Right atrium auricular region (tissue), 2 donors: ENCODE data around the gene RAPGEFL1. TPM values are rescaled to one million over a fixed set of nuclear protein-coding genes. Genes with fewer than 3 reads are reported as not detected.
A peak's percentile ranks its signal among the peaks of the same experiment; 100 is the strongest.

Experiments used
- DNase-seq: peaks from one replicate; pipeline ENCODE4 v3.0.0-alpha.2; 2019; ENCODE audit warnings: low spot score
- H3K27ac ChIP-seq, 2 donors: fragments of 200-600 bp; sonication (generic); 1 replicate in 1 of 2; 2 replicates in 1 of 2; pipeline ENCODE4 v1.5.1; 2016 to 2019
- H3K27me3 ChIP-seq, 2 donors: fragments of 200-600 bp; sonication (generic); one replicate each; pipeline versions ENCODE4 v1.5.1 to v1.6.0; 2017 to 2019
- H3K36me3 ChIP-seq: fragments of 200-600 bp; sonication (generic); one replicate; pipeline ENCODE4 v1.5.1; 2016
- H3K4me1 ChIP-seq, 2 donors: fragments of 200-600 bp; sonication (generic); one replicate each; pipeline versions ENCODE4 v1.5.1 to v1.6.0; 2017 to 2019
- H3K4me3 ChIP-seq, 2 donors: fragments of 200-600 bp; sonication (generic); 1 replicate in 1 of 2; 2 replicates in 1 of 2; pipeline ENCODE4 v1.5.1; 2017 to 2019; ENCODE audit warnings: mild to moderate bottlenecking in 1 of 2, moderate library complexity in 1 of 2
- H3K9me3 ChIP-seq, 2 donors: fragments of 200-600 bp; sonication (generic); one replicate each; pipeline ENCODE4 v1.5.1; 2019
- total RNA-seq, 2 donors: library from RNA; depleted of rRNA; stranded (reverse); fragments of >200 nt; gene quantifications; one replicate each; pipeline ENCODE4 v1.1.0, GENCODE V29; 2016
- TF ChIP-seq, protein P1 (sequence below), 2 donors: fragments of 200-600 bp; sonication (generic); IDR thresholded peaks; one replicate each; pipeline ENCODE4 v1.5.1; 2019; ENCODE audit warnings: antibody characterized with exemption in 2 of 2

RAPGEFL1 gene
- total RNA-seq, 2 donors from 2014 or later: 1.6 to 2.9 TPM

- Histone ChIP-seq H3K27me3 (no peaks in the 10 kb centered on the region), H3K4me1 (peaks cover 0 to 22% of the 10 kb centered on the region in 2 donors), H3K36me3 (no peaks in the 10 kb centered on the region), H3K27ac (peak overlapping the region; percentile 4 to 26), H3K4me3 (no peak overlapping the region), H3K9me3 (no peaks in the 10 kb centered on the region)
- DNase-seq: no peak
- TF ChIP-seq, protein P1, sequence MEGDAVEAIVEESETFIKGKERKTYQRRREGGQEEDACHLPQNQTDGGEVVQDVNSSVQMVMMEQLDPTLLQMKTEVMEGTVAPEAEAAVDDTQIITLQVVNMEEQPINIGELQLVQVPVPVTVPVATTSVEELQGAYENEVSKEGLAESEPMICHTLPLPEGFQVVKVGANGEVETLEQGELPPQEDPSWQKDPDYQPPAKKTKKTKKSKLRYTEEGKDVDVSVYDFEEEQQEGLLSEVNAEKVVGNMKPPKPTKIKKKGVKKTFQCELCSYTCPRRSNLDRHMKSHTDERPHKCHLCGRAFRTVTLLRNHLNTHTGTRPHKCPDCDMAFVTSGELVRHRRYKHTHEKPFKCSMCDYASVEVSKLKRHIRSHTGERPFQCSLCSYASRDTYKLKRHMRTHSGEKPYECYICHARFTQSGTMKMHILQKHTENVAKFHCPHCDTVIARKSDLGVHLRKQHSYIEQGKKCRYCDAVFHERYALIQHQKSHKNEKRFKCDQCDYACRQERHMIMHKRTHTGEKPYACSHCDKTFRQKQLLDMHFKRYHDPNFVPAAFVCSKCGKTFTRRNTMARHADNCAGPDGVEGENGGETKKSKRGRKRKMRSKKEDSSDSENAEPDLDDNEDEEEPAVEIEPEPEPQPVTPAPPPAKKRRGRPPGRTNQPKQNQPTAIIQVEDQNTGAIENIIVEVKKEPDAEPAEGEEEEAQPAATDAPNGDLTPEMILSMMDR (IDR thresholded peaks at IDR 0.05): no peak
Measured at GRCh38 chr17:40179923-40180659, 2.8 kb downstream of the RAPGEFL1 start.

GRCh38 chr17:40180694-40181093 lies 3.4 kb downstream of the RAPGEFL1 start:
- no peak for DNase-seq
- H3K27me3 ChIP-seq: no peaks in the 10 kb centered on the region
- peak overlapping the region; percentile 15 to 26 for H3K27ac ChIP-seq
- no peaks in the 10 kb centered on the region for H3K9me3 ChIP-seq
- no peak overlapping the region for H3K4me3 ChIP-seq
- H3K4me1 ChIP-seq: peaks cover 0 to 22% of the 10 kb centered on the region in 2 donors
- TF ChIP-seq, protein P1 (IDR thresholded peaks at IDR 0.05): no peak
- H3K36me3 ChIP-seq: no peaks in the 10 kb centered on the region

GRCh38 chr17:40181205-40181604 lies 3.9 kb downstream of the RAPGEFL1 start:
- peak overlapping the region; percentile 15 to 26 for H3K27ac ChIP-seq
- no peaks in the 10 kb centered on the region for H3K9me3 ChIP-seq
- H3K4me1 ChIP-seq: peaks cover 0 to 22% of the 10 kb centered on the region in 2 donors
- TF ChIP-seq, protein P1 (IDR thresholded peaks at IDR 0.05): no peak
- no peak overlapping the region for H3K4me3 ChIP-seq
- no peak for DNase-seq
- no peaks in the 10 kb centered on the region for H3K36me3 ChIP-seq
- H3K27me3 ChIP-seq: no peaks in the 10 kb centered on the region

- TF ChIP-seq, protein P1 (IDR thresholded peaks at IDR 0.05): no peak
- Histone ChIP-seq H3K4me3 (no peak overlapping the region), H3K27me3 (no peaks in the 10 kb centered on the region), H3K4me1 (peaks cover 0 to 9% of the 10 kb centered on the region in 2 donors), H3K36me3 (no peaks in the 10 kb centered on the region), H3K27ac (no peak overlapping the region), H3K9me3 (no peaks in the 10 kb centered on the region)
- no peak for DNase-seq
Measured at GRCh38 chr17:40182606-40183005, 5.3 kb downstream of the RAPGEFL1 start.

DNA sequence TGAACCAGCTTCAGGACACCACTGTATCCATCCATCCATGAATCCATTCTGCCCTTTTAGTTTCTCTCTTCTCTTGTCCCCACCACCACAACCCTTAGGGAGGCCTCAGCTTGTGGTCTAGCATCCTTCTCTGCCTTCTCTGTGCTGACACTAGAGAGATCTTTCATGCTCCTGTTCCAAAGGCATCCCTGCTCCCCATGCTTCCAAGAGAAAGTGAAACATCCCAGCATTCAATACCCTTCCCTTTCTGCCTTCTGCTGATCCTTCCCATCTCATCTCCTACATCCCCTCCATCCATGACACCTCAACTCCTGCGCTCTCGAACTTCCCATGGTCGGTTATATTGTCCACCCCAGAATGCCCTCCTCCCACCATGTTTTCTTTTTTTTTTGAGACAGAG lies 10.0 kb downstream of the RAPGEFL1 start:
- H3K27me3 ChIP-seq: no peaks in the 10 kb centered on the region
- no peaks in the 10 kb centered on the region for H3K9me3 ChIP-seq
- no peaks in the 10 kb centered on the region for H3K36me3 ChIP-seq
- TF ChIP-seq, protein P1 (IDR thresholded peaks at IDR 0.05): no peak
- peaks cover 0 to 15% of the 10 kb centered on the region in 2 donors for H3K4me1 ChIP-seq
- no peak overlapping the region for H3K4me3 ChIP-seq
- no peak overlapping the region for H3K27ac ChIP-seq
- no peak for DNase-seq

DNA sequence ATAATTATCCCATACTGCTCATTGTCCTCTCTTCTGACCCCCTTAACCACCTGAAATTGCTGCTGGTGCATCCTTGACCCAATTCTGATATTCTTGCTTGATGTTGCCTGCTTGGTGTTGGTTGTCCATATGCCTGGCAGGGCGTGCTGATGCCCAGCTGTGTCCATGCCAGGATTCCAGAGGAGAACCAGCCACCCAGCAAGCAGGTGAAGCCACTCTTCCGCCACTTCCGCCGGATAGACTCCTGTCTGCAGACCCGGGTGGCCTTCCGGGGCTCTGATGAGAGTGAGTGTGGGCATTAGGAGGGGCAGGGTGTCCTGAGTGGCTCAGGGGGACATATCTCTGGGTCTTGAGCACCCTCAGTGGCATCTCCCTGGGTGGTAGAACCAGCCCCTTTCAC lies 11.4 kb downstream of the RAPGEFL1 start:
- Histone ChIP-seq H3K36me3 (no peaks in the 10 kb centered on the region), H3K9me3 (no peaks in the 10 kb centered on the region), H3K4me1 (peaks cover 0 to 15% of the 10 kb centered on the region in 2 donors), H3K27me3 (no peaks in the 10 kb centered on the region), H3K27ac (no peak overlapping the region), H3K4me3 (no peak overlapping the region)
- TF ChIP-seq, protein P1 (IDR thresholded peaks at IDR 0.05): no peak
- DNase-seq: no peak
